GM21576 (cell line): ENCODE data around the gene GFPT2.

Experiments
- ATAC-seq: cut with Tn5 transposase; IDR thresholded peaks from one replicate; pipeline ENCODE4 v1.9.1; 2021; ENCODE audit warnings: mild to moderate bottlenecking, moderate library complexity; ENCODE audit not compliant: unreplicated experiment

GFPT2 gene

DNA sequence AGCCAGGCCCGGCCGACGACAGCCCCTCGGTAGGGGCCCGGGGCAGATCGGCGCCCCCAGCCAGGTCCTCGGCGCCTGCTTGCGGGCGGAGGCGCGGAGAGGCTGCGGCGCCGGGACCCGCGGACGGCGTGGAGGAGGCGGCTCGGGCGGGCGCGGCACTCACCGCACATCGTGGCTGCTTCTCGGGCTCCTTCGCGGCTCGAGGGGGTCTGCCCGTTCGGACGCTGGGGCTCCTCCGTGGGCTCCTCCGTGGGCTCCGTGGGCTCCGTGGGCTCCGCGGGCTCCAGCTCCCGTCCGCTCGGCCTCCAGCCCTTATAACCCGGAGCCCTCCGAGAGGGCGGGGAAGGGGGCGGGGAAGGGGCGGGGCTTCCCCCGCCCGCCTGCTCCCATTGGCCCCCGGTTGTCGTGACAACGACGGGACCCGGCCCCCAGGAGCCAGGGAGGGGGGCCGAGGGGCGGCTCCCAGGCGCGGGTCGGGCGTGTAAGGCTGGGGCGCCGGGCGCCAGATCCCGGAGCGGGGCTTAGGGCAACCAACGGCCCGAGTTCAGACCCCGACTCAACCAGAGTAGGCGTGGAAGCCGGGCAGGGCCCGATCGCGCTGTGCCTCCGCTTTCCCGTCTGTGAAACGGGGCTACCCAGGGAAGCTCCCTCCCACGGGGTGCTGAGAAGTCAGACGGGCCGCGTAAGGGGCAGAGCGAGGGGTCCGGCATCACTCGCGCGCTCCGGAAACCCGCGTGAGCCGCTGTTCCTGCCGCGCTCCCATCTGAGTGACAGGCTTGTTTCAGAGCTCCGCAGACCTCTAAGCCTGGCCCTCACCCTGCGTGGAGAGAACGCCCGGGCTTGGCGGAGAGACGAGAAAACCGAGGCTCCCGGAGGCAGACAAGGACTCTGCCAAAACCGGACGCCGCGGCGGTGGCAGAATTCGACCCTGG is at the start of gene GFPT2:
TSS of gene GFPT2 (minus strand) at position 289 of the 932 bp plus-strand sequence. CDS start at position 170, 119 bp downstream.
- peak; percentile 50 for ATAC-seq

DNA sequence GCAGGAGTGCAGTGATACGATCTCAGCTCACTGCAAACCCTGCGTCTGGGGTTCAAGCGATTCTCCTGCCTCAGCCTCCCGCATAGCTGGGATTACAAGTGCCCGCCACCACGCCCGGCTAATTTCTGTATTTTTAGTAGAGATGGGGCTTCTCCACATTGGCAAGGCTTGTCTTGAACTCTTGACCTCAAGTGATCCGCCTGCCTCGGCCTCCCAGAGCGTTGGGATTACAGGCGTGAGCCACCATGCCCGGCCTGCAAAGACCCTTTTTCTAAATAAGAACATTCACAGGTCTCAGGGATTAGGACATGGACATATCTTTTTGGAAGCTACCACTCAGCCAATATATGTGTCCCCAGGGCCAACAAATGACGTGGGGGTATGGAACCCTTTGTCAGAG is 49.6 kb upstream of the GFPT2 start:
- ATAC-seq: no peak

DNA sequence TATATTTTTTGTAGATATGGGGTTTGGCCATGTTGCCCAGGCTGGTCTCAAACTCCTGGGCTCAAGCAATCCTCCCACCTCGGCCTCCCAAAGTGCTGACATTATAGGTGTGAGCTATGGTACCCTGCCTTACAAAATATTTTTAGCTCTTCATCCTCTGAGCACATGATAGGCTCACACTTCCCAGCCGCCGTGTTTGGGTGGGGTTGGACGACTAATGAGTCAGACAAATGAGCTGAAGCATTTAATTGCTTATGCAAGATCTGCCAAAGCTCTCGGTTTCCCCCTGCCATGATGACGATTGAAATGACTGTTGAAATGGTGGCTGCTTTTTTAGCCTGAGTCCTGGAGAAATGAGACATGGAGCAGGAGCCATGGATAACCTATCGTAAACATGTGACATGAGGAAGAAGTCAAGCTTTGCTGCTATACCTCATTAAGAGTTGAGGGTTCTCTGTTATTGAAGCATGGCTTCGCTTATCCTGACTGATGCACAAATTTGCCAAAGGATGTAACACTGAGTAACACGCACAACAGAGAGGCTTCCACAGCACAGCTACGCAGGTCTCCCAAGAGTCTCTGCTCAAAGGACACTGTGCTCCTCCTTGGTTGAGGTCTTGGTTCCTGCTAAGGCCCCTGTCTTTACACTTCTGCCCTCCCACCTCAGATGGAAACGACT is 48.2 kb upstream of the GFPT2 start:
- ATAC-seq: no peak

DNA sequence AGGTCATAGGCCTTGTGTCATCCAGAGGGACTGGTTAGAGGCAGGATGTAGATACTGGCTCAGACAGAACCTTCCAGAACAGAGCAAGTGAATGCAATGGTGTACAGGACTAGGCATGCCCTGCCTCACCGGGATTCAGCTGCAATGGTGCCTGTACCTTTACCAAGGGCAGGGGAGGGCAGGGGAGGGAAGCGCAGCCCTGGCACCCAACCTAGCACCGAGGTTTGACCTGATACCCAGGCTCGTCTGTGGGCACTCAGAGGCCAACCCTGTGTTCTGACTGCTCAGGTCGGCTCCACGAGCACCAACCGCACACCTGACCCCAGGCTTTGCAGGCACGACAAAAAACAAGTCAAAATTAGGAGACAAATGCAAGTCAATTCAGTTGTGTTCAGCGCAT is 47.3 kb upstream of the GFPT2 start:
- no peak for ATAC-seq

DNA sequence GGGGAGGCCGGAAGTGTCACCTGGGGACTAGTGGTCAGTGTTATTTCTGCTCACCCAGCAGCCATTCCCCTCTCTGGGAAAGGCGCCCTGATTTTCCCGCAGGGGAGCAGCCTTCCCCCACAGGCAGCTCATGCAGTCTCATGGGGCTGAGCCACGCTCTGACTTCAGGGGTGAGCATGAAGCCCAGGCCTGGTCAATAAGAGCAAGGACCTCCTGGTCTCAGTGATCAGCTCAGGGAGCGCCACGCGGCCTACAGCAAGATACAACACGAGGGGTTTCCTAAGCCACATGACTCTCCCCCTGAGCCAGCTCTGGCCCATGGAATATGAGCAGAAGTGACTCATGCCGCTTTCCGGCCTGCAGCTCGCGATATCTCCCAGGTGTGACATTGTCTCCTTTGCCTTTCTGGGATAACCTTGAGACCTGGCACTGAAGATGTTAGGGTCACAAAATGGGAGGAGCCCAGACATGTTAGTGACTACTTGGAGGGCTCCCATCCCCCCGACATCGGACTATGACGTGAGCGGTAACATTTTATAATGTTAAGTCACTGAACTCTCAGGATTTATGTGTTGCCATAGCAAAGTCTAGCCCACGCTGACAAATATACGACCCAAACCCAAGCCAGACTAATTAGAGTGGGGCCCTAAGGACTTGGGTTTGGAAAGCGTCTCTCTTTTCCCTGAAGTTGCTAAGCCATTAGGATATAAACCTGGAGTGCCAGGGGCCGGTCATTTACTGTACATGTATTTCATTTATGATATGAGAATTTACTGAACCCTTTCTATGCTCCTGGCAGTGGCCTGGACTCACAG is 46.5 kb upstream of the GFPT2 start:
- no peak for ATAC-seq

DNA sequence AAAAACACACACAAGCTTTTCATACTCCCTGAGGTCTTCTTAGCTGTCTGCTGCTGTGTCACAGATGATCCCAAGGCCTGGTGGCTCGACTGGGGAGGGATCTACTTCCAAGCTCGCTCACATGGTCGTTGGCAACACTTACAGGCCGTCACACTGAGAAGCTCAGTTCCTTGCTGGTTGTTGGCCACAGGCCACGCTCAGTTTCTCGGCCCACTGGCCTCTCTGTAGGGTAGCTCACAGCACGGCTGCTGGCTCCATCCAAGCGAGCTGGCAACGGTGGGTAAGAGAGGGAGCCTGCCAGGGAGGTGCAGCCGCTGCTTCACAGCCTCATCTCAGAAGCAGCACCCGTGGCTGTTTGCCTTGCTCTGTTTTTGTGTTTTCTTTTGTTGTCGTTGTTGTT is 43.8 kb upstream of the GFPT2 start:
- ATAC-seq: no peak

DNA sequence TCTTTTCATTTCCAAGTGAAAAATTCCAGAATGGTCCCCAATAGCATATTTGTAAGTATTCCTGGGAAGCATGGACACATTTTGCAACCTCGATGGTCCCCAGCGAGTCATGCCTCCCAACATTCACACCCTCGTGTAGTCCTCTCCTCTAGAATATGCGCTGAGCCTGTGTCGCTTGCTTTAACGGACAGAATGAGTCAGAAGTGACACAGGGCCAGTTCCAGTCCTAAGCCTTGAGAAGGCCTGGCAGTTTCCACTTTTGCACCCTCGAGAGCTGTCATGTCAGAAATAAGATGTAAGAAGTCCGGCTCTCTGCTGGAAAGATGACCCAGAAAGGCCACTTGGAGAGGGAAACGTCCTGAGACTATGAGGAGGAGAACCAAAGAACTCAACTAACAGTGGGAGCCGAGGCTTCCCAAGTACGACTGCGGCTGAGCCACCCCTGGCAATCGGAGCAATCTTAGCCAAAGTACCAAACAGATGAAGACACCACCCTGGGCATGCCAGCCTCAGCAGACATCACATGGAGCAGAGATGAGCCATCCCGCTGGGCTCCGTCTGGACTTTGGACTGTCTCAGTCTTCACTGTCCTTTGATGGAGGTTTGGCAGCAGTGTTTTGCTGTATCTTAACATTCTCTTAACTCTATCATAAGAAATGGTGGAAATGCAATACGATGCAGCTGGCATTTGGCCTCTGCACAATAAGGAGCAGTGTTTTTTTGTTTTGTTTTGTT is 42.6 kb upstream of the GFPT2 start:
- ATAC-seq: no peak

DNA sequence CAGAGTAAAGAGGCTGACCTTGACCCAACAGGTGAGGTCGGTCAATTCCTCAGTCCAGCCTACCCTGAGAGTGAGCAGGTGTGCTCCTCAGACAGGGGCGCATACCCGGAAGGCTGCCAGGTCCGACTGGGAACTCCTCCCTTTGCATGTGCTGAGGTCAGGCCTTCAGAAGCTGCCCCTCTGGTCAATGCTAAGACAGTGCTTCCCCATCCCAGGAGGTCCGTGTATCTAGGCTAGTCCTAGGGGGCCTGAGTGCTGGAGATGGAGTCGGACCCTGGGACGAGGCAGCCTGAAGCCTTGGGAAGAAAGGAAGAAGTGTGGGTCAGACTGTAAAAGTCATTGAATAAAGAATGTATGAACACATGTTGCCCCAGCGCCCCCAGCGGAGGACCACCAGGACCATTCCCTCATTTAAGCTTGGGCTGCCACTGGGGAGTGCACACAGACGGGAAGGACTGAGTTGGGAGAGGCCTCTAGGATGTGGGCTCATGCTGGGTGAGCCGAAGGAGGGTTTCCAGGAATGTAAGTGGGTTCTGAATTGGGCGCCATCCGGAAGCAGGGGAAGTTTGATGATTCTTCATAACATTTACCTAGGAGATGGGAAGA is 41.0 kb upstream of the GFPT2 start:
- no peak for ATAC-seq

DNA sequence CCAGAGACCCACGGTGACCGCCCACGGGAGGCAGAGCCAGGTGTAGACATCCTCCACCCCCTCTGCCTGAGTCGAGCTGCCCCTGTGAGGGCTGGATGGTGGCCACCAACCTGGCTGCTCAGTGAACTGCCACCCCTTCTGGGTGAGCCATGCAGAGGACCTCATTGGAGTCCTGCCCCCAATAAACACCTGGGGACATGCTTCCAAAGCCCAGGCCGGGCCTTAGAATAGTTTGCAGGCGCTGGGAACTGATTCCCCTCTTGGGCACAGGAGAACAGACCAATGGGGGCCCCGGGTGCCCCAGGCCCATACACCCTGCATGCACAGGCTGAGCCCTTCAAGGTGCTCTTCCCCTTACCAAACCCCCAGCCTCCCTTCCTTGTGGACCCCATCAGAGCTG is 38.1 kb upstream of the GFPT2 start:
- ATAC-seq: no peak

DNA sequence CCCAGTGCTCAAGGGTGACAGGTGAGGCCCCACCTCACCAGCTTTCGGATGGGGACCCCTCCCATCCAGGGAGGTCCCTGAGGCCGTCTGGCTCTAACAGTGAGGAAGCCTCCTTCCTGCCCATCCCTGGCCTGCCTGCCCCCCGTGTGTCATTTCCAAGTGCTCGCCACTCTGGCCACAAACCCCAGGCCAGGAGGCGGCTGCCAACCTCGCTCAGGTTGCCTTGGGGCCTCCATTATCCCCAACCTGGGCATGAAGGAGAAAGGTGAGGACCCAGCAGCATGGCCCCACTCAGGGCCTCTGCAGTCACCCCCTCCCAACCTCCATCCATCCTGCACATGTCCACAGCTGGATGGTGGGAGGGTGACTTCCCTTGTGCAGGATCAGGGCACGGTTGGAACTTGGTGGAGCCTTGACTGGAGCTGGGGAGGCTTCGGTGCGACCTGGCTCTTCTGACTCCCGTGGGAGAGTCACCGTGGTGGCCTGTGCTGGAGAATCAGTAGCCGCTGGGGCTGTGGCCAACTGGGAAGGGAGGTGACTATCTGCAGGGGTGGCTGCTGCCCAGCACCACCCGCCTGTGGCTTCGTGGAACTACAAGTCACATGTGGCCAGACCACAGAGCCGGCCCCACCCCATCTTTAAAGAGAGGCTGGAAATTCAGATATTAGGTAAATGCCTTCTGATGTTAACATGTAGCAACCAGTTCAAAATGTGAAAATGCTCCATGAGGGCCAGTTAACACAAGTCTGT is 37.5 kb upstream of the GFPT2 start:
- ATAC-seq: no peak

DNA sequence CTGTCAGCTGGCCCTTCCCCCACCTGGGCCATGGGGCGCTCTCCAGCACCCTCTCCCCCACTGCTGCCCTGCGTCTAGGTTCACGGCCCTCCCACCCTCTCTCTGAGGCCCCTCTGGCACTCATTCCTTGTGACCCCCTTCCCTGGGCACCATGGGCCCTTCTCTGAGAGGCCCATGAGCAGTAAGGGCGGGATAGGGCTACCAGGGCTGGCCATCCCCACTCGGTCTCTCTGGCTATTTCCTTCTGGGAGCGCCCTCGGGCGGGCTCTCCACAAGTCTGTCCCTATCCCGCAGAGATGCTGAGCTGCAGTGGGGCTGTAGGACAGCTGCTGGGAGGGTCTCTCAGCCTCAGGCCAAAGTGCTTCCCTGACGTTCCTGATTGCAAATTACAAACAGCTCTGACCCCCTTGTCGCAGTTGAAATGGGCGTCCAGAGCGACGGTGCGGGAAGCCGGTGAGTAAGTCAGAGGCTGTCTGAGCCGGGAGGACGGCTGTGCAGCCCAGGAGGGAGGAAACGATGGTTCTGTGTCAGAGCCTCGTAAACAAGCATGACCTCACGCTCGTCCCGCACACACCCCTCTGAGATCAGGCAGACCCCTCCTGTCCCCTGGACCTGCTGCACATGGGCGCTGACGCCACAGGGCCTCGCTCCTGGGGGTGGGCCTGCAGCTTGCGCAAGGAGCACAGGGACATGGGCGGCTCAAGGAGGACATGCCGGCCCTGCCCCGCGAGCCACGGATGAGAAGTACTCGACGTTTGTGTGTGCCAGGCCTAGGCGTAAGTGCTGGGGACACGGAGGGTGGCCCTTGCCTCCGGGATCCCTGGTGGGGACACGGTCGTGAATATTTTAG is 36.3 kb upstream of the GFPT2 start:
- ATAC-seq: no peak

DNA sequence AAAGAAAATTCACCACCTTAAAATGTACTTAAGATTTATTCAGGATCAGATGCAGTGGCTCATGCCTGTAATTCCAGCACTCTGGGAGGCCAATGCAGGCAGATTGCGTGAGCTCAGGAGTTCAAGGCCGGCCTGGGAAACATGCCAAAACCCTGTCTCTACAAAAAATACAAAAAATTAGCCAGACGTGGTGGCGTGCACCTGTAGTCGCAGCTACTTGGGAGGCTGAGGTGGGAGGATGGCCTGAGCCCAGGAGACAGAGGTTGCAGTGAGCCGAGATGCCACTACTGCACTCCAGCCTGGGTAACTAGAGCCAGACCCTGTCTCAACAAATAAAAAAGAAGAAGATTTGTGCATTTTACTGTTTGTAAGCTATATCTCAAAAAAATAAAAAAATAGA is 34.7 kb upstream of the GFPT2 start:
- ATAC-seq: no peak

DNA sequence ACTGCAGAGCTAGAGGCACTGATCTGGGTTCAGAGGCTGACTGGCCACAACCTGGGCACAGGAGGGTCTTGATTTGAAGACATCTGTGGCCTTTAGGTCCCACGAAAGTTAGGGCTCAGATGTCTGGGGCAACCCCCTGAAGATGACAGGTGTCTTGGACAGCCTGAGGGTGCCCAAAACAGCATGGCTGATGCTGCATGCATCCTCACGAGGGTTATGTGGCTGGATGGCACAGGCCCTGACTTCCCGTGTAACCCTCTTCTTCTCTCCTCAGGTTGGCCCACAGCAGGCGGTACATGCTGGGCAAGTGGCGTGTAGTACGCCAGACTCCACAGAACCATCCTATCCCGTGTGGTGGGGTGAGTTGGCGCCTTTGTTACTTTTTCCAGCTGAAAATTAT is 29.8 kb upstream of the GFPT2 start:
- ATAC-seq: no peak

DNA sequence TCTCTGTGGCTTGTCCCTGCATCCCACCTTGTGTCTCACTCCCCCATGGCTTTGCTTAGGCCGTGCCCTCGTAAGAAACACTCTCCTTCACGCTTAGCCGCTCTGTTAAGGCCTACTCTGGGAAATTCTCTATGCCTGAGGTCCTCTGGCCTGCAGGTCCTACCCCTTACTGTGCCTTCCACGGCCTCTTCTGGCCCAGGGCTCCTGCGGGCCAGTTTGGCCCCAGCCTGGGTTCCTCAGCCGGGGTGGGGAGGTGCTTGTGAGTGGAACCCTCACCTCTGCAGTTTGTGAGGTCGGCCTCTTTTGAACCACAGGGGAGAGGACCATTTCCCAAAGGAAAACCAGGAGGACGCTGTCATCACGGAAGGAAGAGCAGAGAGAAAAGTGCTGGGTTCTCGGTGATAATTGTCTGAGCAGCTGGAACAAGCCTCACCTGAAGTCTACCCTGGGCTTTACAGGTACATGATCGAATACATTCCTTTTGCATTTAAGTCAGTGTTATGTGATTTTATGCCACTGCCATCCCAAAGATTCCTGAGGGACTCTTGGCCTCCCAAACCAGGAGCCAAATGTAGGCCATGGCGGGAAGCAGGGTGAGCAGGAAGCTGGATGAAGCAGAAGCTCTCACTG is 28.8 kb upstream of the GFPT2 start:
- ATAC-seq: no peak

DNA sequence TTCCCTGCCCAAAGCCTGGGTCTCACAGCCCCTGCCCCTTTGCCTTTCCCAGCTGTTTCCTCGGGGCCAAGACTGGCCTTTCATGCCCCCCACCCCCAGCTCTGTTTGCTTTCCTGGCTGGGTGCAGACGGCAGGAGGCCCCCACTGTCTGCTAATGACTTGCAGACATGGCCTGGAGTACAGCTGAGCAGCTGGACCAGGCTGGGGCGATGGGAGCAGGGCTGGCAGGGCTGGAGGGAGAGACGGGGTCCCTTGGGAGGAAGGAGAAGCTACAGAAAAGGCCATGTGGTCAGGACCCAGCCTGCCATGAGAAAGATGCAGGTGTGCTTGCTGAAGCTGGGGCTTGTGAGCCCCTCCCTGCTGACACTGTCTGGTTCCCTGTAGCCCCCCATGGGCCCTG is 28.3 kb upstream of the GFPT2 start:
- ATAC-seq: no peak

DNA sequence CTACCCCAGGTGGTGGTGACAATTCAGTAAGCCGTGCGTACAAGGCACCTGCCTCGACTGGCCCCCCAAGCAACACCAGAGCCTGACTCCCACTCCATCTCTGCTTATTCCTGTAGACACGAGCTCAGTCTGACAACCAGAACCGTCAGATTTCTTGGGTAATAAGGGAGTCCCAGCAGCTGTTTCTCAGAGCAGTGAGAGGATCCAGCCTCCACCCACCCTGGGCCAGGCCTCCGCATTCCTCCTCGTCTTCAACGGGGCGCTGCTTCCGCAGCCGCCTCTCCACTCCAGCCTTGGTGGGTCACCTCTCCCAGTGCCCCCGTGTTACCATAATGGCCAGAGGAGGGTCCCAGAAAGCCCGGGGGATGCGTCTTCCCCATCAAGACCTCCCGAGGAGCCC is 27.7 kb upstream of the GFPT2 start:
- ATAC-seq: no peak

DNA sequence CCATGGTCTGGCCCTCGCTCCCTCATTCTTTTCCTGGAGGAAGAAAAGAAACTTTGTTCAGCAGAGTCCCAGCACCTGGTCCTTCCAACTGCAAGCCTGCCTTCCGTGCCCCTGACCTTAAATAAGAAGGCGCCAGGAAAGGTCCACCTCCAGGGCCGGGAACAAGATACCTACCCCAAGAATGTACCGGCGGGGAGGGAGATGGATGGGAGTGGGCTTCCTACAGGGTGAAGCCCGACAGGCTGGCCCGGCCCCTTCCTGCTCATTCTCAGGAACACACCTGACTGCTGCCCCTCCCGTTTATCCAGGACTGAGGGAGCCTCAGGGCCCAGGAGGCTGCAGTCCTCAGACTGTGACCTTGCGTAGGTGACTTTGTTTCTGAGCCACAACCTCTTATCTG is 27.3 kb upstream of the GFPT2 start:
- ATAC-seq: no peak

DNA sequence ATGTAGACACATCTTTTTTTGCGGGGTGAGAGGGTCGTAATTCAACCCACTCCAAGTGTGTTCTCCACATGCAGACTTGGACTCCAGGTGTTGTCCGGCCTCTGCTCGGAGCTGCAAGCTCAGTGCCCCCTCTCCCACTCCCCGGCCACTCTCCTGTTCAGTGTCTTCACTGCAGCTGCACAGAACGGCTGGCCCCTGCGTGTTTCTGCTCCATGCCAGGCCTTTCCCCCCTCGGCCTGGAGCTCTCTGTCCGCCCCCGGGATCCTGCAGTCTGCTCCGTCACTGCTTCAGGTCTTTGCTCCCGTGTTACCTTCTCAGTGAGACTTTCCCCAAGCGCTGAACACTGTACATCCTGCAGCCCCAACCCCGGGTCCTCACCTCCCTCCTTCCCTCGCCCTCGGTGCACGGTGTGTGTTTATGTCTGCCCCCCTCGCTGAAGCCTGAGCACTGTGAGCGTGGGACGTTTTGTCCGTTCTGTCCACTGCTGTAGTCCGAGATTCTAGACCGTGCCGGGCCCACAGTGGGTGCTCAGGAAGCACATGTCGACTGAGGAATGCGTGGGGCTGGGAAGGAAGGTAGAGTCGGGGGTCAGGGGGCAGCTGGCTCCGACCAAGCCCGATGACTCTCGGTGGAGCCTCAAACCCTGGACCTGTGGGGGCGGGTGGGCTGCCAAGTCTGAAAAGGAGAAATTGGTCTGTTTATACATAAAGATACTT is 26.4 kb upstream of the GFPT2 start:
- no peak for ATAC-seq
